ENCODE measurements around the gene MAMDC4. TPM values are rescaled to one million over a fixed set of nuclear protein-coding genes. Genes with fewer than 3 reads are reported as not detected.

Gene MAMDC4
- total and polyA plus RNA-seq, 2 of the 13 experiments (the other 11 are each of a cell fraction or from before 2014, with no cell fraction given): 6.0 to 6.8 TPM

GRCh38 chr9:136849038-136849959 is 2.8 kb upstream of the MAMDC4 start, which contains the start of gene PHPT1 (continued):
- TF ChIP-seq TBL1XR1 (IDR thresholded peaks at IDR 0.05; ENCODE audit: borderline replicate concordance, low read length, partially characterized antibody) (no peak), ESRRA (CRISPR knock-in tag; IDR thresholded peaks at IDR 0.05; ENCODE audit: low read depth) (no peak; the same call in 1 of the 2 replicates), PTBP1 (IDR thresholded peaks at IDR 0.05; ENCODE audit: low read depth, low read length, poor library complexity, severe bottlenecking) (no peak), ASH2L (IDR thresholded peaks at IDR 0.05; ENCODE audit: insufficient read length, low read depth, low read length) (peak; percentile 72), MEIS2 (CRISPR knock-in tag; IDR thresholded peaks at IDR 0.05) (no peak), ZNF235 (CRISPR knock-in tag; IDR thresholded peaks at IDR 0.05; ENCODE audit: borderline replicate concordance) (no peak), ZNF281 (CRISPR knock-in tag; IDR thresholded peaks at IDR 0.05; ENCODE audit: borderline replicate concordance) (peak; percentile 74), ZSCAN12 (CRISPR knock-in tag; IDR thresholded peaks at IDR 0.05) (no peak), ZNF3 (CRISPR knock-in tag; IDR thresholded peaks at IDR 0.05) (no peak), ZNF616 (CRISPR knock-in tag; IDR thresholded peaks at IDR 0.05; ENCODE audit: low read depth) (0 out of 2 replicates have a peak, but pooled peaks have one; percentile 16), LBX2 (CRISPR knock-in tag; IDR thresholded peaks at IDR 0.05; ENCODE audit: borderline replicate concordance) (no peak), NR2F6 (IDR thresholded peaks at IDR 0.05) (no peak), NR2F6 (CRISPR knock-in tag; IDR thresholded peaks at IDR 0.05) (no peak; the same call in 1 of the 2 replicates), ZNF264 (CRISPR knock-in tag; IDR thresholded peaks at IDR 0.05) (0 out of 2 replicates have a peak, but pooled peaks have one; percentile 9), ZNF781 (CRISPR knock-in tag; IDR thresholded peaks at IDR 0.05; ENCODE audit: borderline replicate concordance, not compliant biosample characterization) (peak; percentile 59), ZNF142 (CRISPR knock-in tag; IDR thresholded peaks at IDR 0.05) (no peak), TERF1 (CRISPR knock-in tag; IDR thresholded peaks at IDR 0.05) (no peak), JUNB (CRISPR knock-in tag; IDR thresholded peaks at IDR 0.05; ENCODE audit: borderline replicate concordance) (no peak)
